ENCODE measurements around the gene VPS51. TPM values are rescaled to one million over a fixed set of nuclear protein-coding genes. Genes with fewer than 3 reads are reported as not detected.

VPS51 gene
- total RNA-seq, 3 donors from 2014 or later: 161 to 165 (median 161) TPM

GRCh38 chr11:65128182-65129145, 32.5 kb downstream of the VPS51 start:
- Mint-ChIP-seq H3K27me3 (ENCODE audit: low read depth) (no peaks in the 10 kb centered on the region), H3K9me3 (no peaks in the 10 kb centered on the region), H3K4me3 (no peak overlapping the region), H3K36me3 (ENCODE audit: insufficient read depth) (peaks cover 23% of the 10 kb centered on the region), H3K4me1 (ENCODE audit: low read depth) (peaks cover 26% of the 10 kb centered on the region)
- DNase-seq (no peak), ATAC-seq (no peak)

- no peak for DNase-seq
- Mint-ChIP-seq H3K4me3 (no peak overlapping the region), H3K9me3 (no peaks in the 10 kb centered on the region), H3K36me3 (ENCODE audit: insufficient read depth) (peaks cover 20% of the 10 kb centered on the region), H3K27me3 (ENCODE audit: low read depth) (no peaks in the 10 kb centered on the region), H3K4me1 (ENCODE audit: low read depth) (peaks cover 20% of the 10 kb centered on the region)
- ATAC-seq: no peak
These were observed 33.8 kb downstream of the VPS51 start for GRCh38 chr11:65129649-65130441.

GRCh38 chr11:65130631-65131416, 34.8 kb downstream of the VPS51 start:
- Mint-ChIP-seq H3K27me3 (ENCODE audit: low read depth) (no peaks in the 10 kb centered on the region), H3K9me3 (no peaks in the 10 kb centered on the region), H3K4me1 (ENCODE audit: low read depth) (peaks cover 24% of the 10 kb centered on the region), H3K36me3 (ENCODE audit: insufficient read depth) (peaks cover 17% of the 10 kb centered on the region), H3K4me3 (peak overlapping the region; percentile 6)
- ATAC-seq (no peak), DNase-seq (no peak)

- DNase-seq (no peak), ATAC-seq (no peak)
- Mint-ChIP-seq H3K4me3 (no peak overlapping the region), H3K9me3 (no peaks in the 10 kb centered on the region), H3K36me3 (ENCODE audit: insufficient read depth) (peaks cover 17% of the 10 kb centered on the region), H3K4me1 (ENCODE audit: low read depth) (peaks cover 29% of the 10 kb centered on the region), H3K27me3 (ENCODE audit: low read depth) (no peaks in the 10 kb centered on the region)
These were observed 35.4 kb downstream of the VPS51 start for GRCh38 chr11:65131417-65131776.

- ATAC-seq (no peak), DNase-seq (no peak)
- Mint-ChIP-seq H3K9me3 (no peaks in the 10 kb centered on the region), H3K36me3 (ENCODE audit: insufficient read depth) (peaks cover 16% of the 10 kb centered on the region), H3K4me3 (peak overlapping the region; percentile 99), H3K4me1 (ENCODE audit: low read depth) (peaks cover 32% of the 10 kb centered on the region), H3K27me3 (ENCODE audit: low read depth) (no peaks in the 10 kb centered on the region)
These were observed 35.9 kb downstream of the VPS51 start for GRCh38 chr11:65131895-65132237.

- H3K27me3 Mint-ChIP-seq (ENCODE audit: low read depth): no peaks in the 10 kb centered on the region
- no peak for DNase-seq
- H3K4me3 Mint-ChIP-seq: peak overlapping the region; percentile 99
- peaks cover 12% of the 10 kb centered on the region for H3K36me3 Mint-ChIP-seq (ENCODE audit: insufficient read depth)
- no peak for ATAC-seq
- H3K9me3 Mint-ChIP-seq: no peaks in the 10 kb centered on the region
- H3K4me1 Mint-ChIP-seq (ENCODE audit: low read depth): peaks cover 35% of the 10 kb centered on the region
These were observed 36.4 kb downstream of the VPS51 start for GRCh38 chr11:65132238-65132987.

- Mint-ChIP-seq H3K36me3 (ENCODE audit: insufficient read depth) (peaks cover 12% of the 10 kb centered on the region), H3K9me3 (no peaks in the 10 kb centered on the region), H3K4me1 (ENCODE audit: low read depth) (peaks cover 37% of the 10 kb centered on the region), H3K4me3 (peak overlapping the region; percentile 99), H3K27me3 (ENCODE audit: low read depth) (no peaks in the 10 kb centered on the region)
- ATAC-seq (no peak), DNase-seq (peak; percentile 44)
These were observed 37.1 kb downstream of the VPS51 start for GRCh38 chr11:65132988-65133700.

GRCh38 chr11:65133724-65134123, 37.7 kb downstream of the VPS51 start:
- DNase-seq: no peak

GRCh38 chr11:65134240-65134951, 38.4 kb downstream of the VPS51 start, which contains the start of gene SYVN1:
Gene SYVN1 (minus strand): TSS chr11:65134519. CDS start chr11:65133601, 918 bp downstream.
- ATAC-seq (peak; percentile 84 to 87), DNase-seq (peak; percentile 88)
- H3K9me3 Mint-ChIP-seq: no peaks in the 10 kb centered on the region
- H3K4me3 Mint-ChIP-seq: peak within 1 kb of the TSS; percentile 99
- H3K4me1 Mint-ChIP-seq (ENCODE audit: low read depth): peaks cover 37% of the 10 kb centered on the region
- no peaks in the 10 kb centered on the region for H3K27me3 Mint-ChIP-seq (ENCODE audit: low read depth)
- H3K36me3 Mint-ChIP-seq (ENCODE audit: insufficient read depth): peaks cover 12% of the 10 kb centered on the region

More at GRCh38 chr11:65133724-65134123, 37.7 kb downstream of the VPS51 start:
- Mint-ChIP-seq H3K4me1 (ENCODE audit: low read depth) (peaks cover 37% of the 10 kb centered on the region), H3K27me3 (ENCODE audit: low read depth) (no peaks in the 10 kb centered on the region), H3K4me3 (peak overlapping the region; percentile 99), H3K9me3 (no peaks in the 10 kb centered on the region), H3K36me3 (ENCODE audit: insufficient read depth) (peaks cover 12% of the 10 kb centered on the region)
- ATAC-seq: peak in 1 of 2 donors; percentile 1

- peak overlapping the region; percentile 99 for H3K4me3 Mint-ChIP-seq
- peaks cover 12% of the 10 kb centered on the region for H3K36me3 Mint-ChIP-seq (ENCODE audit: insufficient read depth)
- peaks cover 37% of the 10 kb centered on the region for H3K4me1 Mint-ChIP-seq (ENCODE audit: low read depth)
- no peaks in the 10 kb centered on the region for H3K9me3 Mint-ChIP-seq
- no peaks in the 10 kb centered on the region for H3K27me3 Mint-ChIP-seq (ENCODE audit: low read depth)
- ATAC-seq (peak; percentile 87 to 89), DNase-seq (peak; percentile 76)
These were observed 39.1 kb downstream of the VPS51 start for GRCh38 chr11:65134952-65135632.

GRCh38 chr11:65135633-65136145, 39.7 kb downstream of the VPS51 start:
- Mint-ChIP-seq H3K4me1 (ENCODE audit: low read depth) (peaks cover 37% of the 10 kb centered on the region), H3K4me3 (peak overlapping the region; percentile 99), H3K36me3 (ENCODE audit: insufficient read depth) (peaks cover 12% of the 10 kb centered on the region), H3K9me3 (no peaks in the 10 kb centered on the region), H3K27me3 (ENCODE audit: low read depth) (no peaks in the 10 kb centered on the region)
- DNase-seq (no peak), ATAC-seq (no peak)

All from activated T-cell treated with anti-CD3 and anti-CD28 coated beads, Interleukin-2, amount 50 U/mL, for 4 hours (primary cell).